ENCODE measurements around the gene ADO.
A peak's percentile ranks its signal among the peaks of the same experiment; 100 is the strongest.

The ADO gene

GRCh38 chr10:62794306-62794705 lies 10.2 kb upstream of the ADO start:
- DNase-seq, result no peak

DNA sequence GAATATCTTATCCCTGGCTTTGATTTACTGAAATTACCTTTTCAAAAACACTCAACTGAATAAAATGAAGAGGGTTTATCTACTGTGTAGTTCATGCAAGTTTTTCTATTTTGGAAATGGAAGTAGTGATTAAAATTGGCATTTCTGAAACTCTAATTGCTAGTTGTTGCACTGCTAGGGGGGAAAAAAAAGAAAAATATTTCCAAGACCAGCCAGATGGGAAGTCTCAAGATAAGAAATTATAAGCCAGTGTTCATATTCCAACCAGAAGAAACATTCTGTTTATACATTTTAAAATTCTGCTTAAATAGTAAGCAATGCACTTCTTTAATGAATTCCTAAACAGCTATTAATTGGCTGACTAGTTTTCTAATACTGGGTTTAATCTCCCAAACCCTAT lies 9.4 kb upstream of the ADO start:
- no peak for DNase-seq

DNA sequence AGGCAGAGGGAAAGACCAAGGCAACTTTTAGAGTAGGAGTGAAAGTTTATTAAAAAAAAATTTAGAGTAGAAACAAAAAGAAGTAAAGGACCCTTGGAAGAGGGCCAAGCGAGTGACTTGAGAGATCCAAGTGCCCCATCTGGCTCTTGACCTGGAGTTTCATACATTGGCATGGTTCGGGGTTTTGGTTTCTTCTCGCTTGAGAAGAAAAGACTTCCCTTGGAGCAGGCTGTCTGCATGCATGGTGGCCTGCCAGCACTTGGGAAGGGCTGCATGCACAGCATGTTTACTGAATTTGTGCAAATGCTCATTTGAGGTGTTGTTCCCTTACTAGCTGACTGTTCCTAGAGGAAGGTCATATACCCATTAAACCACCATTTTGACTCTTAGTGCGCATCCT lies 8.8 kb upstream of the ADO start:
- DNase-seq, result no peak

GRCh38 chr10:62796896-62797295 lies 7.6 kb upstream of the ADO start:
- no peak for DNase-seq

DNA sequence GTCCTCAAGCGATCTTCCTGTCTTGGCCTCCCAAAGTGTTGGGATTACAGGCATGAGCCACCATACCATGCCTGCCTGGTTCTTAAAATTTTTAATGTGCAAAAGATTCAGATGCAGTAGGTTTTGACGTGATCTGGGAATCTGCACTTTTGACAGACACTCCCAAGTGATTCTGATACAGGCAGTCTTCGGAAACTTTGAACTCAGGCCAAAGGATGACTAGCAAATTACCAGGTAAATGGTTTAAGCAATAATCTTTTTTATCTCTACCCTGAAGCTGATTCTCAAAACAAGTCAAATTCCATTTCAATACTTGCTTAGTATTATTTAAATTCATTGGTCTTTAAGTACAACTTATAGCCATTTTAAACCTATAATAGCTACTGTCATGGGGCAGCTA lies 2.6 kb upstream of the ADO start:
- DNase-seq, result no peak

DNA sequence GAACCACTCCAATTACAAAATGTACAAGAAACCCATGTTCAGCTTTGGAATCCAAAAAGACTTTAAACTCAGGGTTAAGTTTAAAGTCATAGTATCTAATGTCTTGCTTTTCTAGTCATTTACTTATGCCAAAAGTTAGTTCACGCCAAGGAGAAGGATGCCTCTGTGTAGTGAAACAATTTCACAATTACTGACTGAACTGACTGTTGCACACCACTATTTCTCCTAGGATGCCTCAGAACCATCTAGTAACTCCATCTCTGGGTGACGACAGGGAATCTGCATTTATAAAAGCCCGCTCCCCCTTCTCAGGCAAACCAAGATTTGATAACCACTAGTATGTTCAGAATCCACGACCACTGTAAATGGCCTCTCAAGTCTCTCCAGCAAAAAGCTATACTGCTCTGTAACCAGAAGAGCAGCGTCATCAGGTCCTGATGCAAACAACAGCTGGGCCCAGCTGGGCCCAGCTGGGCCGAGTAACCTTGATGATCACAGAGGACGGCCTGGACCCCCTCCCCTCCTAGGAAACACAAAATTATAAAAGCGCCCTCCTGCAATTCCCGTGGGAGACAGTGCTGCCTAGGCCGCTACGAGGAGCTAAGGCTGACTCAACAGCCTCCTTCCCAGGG lies 680 bp upstream of the ADO start:
- DNase-seq, result no peak

DNA sequence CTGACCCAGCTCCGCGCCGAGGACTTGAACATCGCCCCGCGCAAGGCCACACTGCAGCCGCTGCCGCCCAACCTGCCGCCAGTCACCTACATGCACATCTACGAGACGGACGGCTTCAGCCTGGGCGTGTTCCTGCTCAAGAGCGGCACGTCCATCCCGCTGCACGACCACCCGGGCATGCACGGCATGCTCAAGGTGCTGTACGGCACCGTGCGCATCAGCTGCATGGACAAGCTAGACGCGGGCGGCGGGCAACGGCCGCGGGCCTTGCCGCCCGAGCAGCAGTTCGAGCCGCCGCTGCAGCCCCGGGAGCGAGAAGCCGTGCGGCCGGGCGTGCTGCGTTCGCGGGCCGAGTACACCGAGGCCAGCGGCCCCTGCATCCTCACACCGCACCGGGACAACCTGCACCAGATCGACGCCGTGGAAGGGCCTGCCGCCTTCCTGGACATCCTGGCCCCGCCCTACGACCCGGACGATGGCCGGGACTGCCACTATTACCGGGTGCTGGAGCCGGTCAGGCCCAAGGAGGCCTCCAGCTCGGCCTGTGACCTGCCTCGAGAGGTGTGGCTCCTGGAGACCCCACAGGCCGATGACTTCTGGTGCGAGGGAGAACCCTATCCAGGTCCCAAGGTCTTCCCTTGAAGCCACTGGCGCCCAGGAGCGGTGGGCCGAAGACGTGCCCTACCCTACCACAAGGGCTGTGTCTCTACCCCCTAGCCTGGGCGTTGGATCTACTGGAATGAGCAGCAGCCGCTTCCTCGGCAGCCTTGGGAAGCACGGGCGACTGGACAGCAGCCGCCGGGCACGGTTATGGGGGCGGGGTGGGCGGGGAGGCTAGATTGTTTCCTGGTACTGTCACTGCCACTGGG lies 945 bp downstream of the ADO start:
- no peak for DNase-seq

- DNase-seq, result no peak
Observed at GRCh38 chr10:62806251-62806650, 1.7 kb downstream of the ADO start.

GRCh38 chr10:62810156-62810902 lies 5.8 kb downstream of the ADO start:
- no peak for DNase-seq

DNA sequence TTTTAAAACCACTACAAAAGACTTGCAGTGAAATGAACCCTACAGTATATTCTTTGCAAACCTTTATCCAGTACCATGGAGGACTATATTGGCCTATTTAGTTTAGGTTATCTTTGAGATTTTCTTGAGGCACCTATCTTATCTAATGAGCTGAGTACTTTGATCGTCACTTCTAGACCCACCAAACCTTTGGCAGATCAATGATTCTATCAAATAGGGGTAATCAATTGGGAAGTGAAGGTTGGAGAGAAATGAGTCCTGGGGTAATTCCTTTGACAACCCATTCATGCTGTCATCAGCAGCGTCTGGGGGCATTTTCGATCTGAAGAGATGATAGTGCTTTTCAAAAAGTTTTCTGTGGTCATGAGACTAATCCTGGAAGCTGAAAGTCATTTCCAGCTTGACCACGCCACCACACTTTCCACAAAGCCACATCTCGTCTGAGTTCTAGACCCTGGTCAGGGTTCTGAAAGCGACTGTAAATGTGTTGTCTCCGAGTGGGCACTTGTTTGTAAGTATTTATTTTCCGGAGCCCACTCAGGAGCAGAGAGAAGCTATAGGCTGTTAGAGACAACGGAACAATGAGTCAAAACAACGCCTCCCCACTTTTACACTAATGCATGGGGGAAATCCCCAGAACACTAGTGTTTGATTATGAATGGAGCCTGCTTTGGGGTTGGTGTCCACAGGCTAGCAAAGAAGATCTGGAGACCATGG lies 6.8 kb downstream of the ADO start:
- DNase-seq, result peak in 1 of 2 donors; percentile 41

DNA sequence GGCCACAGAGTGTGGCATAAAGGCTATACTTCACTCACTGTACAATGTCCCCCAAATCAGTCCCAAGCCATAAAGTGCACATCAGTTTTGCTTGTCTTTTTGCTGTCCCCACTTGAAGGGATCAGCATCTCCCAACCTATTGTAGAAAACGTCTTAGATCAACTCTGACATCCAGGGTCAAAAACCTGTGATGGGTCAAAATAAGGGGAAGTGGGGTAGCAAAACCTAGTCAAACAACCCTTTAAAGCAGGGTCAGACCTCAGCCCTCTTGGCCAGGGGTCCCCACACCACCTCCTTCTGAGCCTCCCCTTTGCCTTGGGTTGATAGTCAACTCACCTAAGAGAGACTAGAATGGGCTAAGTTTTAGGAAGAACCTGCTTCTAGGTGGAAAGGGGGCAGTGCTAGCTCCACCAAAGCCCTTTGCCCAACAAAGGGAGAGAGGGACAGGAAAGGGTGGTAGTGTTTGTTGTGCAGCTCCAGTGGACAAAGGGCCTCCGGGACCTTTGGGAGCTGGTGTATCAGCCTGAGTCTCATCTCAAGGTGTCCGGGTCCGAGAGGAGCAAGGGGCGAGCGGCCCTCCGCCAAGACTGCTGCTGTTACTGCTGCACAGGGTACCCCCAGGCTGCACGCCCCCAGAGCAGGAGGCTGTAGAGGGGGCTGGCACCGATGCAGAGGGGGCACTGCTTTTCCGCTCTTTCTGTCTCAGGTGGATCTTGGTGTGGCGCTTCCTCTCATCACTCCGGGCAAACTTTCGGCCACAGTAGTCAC lies 8.3 kb downstream of the ADO start:
- DNase-seq, result no peak

GRCh38 chr10:62813453-62813852 lies 8.9 kb downstream of the ADO start:
- DNase-seq, result no peak

DNA sequence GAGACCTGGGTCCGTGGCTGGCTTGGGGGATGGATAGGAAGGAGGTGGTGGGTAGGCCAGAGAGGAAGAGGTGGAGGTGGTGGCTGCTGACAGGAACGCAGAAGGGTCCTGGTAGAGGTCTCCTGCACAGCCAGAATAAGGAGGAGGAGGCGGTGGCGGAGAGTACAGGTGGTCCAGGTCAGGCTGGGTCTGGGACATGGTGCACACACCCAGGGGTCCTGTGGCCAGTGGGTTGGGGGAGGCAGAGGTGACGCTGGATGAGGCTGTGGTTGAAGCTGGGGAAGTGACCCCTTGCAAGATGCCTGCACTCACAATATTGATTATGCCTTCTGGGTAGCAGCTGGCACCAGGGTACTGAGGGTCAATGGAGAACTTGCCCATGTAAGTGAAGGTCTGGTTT lies 9.5 kb downstream of the ADO start:
- no peak for DNase-seq

DNA sequence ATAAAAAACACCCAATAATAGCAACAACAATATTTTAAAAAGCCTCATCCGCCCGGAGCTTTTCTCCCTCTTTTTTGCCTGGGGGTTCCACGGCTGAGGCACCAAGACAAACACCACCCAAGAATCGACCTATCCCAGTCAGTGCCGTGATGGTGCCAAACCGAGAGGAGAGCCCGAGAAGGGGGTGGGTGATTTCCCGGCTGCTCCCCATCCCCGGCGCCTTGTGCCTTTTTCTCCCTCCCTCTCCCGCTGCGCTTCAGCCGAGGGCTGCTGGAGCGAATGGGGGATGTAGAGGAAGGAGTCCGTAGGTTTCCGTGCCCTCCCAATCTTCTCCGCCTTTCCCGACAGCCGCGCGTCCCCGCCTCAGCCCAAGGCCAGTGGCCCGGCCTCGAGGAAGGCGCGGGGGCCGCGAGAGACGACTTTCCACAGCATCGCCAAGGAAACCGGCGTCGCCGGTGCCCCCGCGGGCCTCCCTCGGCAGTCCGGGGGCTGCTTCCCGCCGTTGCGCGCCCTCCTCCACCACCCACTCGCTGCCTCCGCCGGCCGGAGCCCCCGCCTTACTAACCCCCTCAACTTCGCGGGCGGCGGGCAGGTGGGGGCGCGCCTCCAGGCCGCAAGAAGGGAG lies 10.3 kb downstream of the ADO start:
- no peak for DNase-seq

DNA sequence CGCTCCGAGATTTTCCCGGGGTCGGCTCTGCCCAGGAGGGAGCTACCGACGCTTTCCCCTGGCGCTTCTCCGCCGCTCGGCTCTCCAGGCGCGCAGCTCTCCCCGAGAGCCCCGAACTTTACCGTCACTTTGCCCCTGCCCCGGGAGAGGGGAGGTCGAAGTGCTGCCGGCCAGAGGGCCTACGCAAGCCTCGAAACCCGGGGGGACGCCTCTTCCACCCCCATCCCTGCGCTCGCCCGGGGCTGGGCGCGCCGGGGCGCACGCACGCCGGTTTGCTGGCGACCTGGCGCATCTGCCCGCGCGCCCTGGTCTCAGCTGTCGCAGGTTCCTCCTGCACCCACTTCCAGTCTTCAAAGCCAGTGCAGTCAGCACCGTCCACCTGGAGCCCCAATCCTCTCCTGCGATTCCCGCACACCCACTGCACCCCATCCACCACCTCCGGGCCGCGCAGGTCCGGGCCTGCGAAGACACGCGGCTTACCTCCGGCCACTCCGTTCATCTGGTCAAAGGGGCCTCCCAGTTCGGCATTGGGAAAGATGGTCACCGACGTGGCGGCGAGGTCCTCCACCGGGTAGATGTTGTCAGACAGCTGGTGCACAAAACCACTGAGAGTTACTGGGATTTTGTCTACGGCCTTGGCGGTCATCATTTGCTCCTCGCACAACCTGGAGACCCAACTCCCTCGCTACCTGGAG lies 11.0 kb downstream of the ADO start:
- no peak for DNase-seq

- DNase-seq, result no peak
Observed at GRCh38 chr10:62816076-62816330, 11.5 kb downstream of the ADO start.

DNA sequence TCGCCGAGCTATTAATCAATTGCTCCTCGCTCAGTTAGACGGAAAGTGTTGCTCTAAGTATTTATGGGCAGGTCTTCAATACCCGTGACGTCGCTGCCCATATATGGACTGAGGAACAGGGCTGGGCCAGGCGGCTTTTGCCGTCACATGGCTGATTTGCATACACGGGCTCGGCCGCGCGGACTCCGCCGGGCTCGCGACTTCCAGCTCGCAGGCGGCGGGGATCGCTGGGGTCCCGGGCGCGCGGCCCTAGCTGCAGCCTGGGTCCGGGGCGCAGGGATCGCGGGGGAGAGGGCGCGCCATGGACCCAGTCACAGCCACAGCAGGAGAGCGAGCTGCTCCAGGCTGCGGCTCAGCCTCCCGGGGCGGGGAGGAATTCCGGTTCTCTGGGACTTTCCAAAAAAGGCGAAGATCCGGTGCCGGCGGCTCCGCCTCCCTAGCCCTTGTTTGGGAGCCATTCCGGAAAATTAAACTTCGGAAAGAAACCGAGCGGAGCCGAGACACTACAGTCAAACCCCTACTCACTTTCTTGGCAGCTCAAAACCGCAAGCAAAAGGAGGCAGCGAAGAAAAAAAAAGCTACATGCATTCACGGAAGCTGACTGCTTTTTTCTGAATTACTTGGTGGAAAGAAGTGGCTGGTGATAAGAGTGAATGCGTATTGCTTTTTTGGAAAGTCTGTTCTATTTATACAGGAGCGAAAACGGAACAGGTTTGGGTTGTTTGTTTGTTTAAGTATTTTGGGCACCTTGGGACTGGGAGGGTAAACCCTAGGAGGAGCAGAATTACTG lies 12.0 kb downstream of the ADO start, which contains the start of gene EGR2:
EGR2 (minus strand) TSS at position 36 of the 790 bp plus-strand sequence. CDS start 337 bp downstream, outside the sequence.
- DNase-seq, result peak; percentile 95 to 97

DNA sequence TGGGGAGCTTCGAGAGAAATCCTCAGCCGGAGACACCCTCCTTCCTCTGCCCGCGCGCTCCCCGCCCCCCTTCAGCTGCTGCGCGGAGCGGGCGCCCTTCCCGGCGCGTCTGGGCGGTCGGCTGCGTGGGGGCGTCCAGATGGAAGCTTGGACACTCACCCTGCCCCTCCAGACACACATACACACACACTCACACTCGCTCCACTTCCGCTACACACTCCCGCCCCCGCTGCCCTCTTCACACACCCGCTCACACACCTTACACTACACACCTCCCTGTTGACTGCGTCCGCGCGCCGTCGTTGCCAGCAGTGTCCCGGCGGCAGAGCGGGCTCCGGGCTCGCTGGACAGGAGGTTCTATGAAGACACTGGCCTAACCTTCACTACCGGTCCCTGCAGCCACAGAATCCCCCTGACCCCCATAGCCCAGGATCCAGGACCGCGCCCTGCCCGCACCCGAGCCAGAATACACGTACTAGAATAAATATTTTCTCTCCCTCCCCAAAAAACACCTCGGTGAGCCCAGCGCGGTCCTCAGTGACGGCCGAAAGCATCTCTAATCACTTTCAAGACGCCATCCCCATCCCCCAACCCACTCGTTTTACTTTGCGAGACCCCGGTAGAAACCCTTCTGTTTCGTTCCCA lies 12.7 kb downstream of the ADO start:
- DNase-seq, result peak; percentile 24 to 50

DNA sequence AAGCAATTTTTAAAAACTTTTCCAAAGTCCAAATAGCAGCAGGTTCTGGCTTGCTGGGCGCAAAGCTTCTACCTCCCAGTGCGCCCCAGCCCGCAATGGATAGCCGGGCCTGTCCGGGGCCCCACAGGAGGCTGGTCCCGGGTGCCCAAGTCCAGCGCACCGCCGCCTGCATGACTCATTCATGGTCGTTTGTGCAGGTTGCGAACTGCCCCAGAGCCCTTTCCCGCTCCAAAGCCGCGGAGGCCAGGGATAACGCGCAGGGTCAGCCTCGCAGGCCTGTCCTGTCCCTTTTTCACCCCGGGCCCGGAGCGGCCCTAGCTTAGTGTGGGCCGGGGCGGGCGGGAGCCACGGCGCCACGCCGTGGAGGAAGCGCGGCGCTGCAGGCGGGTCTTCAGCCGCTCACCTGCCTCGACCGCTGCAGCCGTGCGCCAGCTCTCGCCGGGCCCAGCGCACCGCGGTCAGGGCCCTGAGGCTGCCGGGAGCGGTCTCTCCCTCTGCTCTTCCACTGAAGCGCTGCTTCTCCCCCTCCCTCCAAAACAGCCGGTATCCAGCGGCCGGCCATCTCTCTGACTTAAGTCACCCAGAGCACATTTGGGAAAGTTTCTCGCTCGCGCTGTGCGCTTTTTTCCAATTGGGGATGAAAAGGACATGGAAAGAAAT lies 13.4 kb downstream of the ADO start:
- peak; percentile 71 to 76 for DNase-seq
